Stomach smooth muscle (tissue), 2 donors: ENCODE data around the gene RSAD1.
A peak's percentile ranks its signal among the peaks of the same experiment; 100 is the strongest.

Experiments used
- H3K27ac ChIP-seq: one replicate; pipeline ENCODE4 v1.7.0; 2013; ENCODE audit warnings: mild to moderate bottlenecking, low read length, inconsistent platforms
- H3K27me3 ChIP-seq, 2 donors: one replicate each; pipeline ENCODE4 v1.7.0; 2013; ENCODE audit warnings: low read length in 2 of 2; ENCODE audit not compliant: insufficient read depth in 2 of 2, control insufficient read depth in 1 of 2
- H3K36me3 ChIP-seq, 2 donors: one replicate each; pipeline ENCODE4 v1.7.0; 2013; ENCODE audit warnings: low read length in 2 of 2; ENCODE audit not compliant: control insufficient read depth in 2 of 2, insufficient read depth in 2 of 2
- H3K4me1 ChIP-seq: one replicate; pipeline ENCODE4 v1.7.0; 2013; ENCODE audit warnings: low read length; ENCODE audit not compliant: control insufficient read depth, insufficient read depth
- H3K4me3 ChIP-seq, 2 donors: one replicate each; pipeline ENCODE4 v1.7.0; 2013; ENCODE audit warnings: low read length in 2 of 2
- H3K9ac ChIP-seq, 2 donors: one replicate each; pipeline ENCODE4 v1.7.0; 2013; ENCODE audit warnings: low read length in 2 of 2, mild to moderate bottlenecking in 1 of 2
- H3K9me3 ChIP-seq, 2 donors: one replicate each; pipeline ENCODE4 v1.7.0; 2013; ENCODE audit warnings: low read length in 2 of 2; ENCODE audit not compliant: control insufficient read depth in 2 of 2
- donor health status: healthy.
- donor health status: Pancreatic carcinoma.

Gene RSAD1

DNA sequence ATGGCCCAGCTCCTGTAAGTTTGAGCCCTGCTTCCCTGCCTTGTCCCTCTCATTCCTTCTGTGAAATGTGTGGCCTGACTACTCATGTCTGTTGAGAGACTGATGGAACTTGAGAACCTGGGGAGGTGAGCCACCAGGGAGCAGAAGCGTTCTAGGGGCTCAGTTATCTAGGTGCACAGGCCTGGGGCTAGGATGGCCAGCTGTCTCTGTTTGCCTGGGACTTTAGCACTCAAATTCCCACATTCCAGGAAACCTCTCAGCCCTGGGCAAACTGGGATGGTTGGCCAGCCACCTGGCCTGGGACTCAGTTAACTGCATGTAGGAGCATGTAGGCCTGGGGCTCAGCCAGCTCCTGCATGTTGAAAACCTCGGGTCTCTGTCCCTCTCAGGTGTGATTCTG, 44.5 kb downstream of the RSAD1 start:
- Histone ChIP-seq H3K27me3 (no peaks in the 10 kb centered on the region), H3K9ac (no peak overlapping the region), H3K4me3 (no peak overlapping the region), H3K36me3 (no peaks in the 10 kb centered on the region), H3K27ac (no peak overlapping the region), H3K9me3 (no peaks in the 10 kb centered on the region), H3K4me1 (no peaks in the 10 kb centered on the region)

DNA sequence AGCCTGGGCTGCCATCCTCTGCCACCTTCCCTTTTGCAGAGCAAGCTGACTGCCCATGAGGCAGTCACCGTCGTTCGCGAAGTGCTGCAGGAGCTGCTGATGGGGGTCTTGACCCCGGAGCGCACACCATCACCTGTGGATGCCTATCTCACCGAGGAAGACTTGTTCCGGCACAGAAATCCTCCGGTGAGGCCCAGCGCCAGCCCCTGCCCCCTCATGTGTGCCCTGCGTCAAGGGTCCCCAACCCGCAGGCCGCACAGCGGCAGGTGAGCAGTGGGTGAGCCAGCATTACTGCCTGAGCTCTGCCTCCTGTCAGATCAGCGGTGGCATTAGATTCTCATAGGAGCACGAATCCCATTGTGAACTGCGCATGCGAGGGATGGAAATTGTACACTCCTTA, 46.2 kb downstream of the RSAD1 start:
- H3K36me3 ChIP-seq, result no peaks in the 10 kb centered on the region
- H3K27ac ChIP-seq, result no peak overlapping the region
- H3K9ac ChIP-seq, result no peak overlapping the region
- H3K27me3 ChIP-seq, result peaks cover 1 to 6% of the 10 kb centered on the region in 2 donors
- no peaks in the 10 kb centered on the region for H3K4me1 ChIP-seq
- no peaks in the 10 kb centered on the region for H3K9me3 ChIP-seq
- no peak overlapping the region for H3K4me3 ChIP-seq

- H3K9ac ChIP-seq, result no peak overlapping the region
- H3K27ac ChIP-seq, result no peak overlapping the region
- H3K9me3 ChIP-seq, result no peaks in the 10 kb centered on the region
- peaks cover 18 to 21% of the 10 kb centered on the region in 2 donors for H3K27me3 ChIP-seq
- H3K4me3 ChIP-seq, result no peak overlapping the region
- no peaks in the 10 kb centered on the region for H3K36me3 ChIP-seq
- no peaks in the 10 kb centered on the region for H3K4me1 ChIP-seq
Measured at GRCh38 chr17:50527155-50527762, 48.6 kb downstream of the RSAD1 start.

- Histone ChIP-seq H3K4me3 (no peak overlapping the region), H3K36me3 (no peaks in the 10 kb centered on the region), H3K4me1 (peaks cover 5% of the 10 kb centered on the region), H3K9me3 (no peaks in the 10 kb centered on the region), H3K9ac (no peak overlapping the region), H3K27me3 (peaks cover 24 to 29% of the 10 kb centered on the region in 2 donors), H3K27ac (no peak overlapping the region)
Measured at GRCh38 chr17:50527949-50528474, 49.4 kb downstream of the RSAD1 start.

- H3K27me3 ChIP-seq, result peaks cover 31 to 45% of the 10 kb centered on the region in 2 donors
Measured at GRCh38 chr17:50529849-50530248, 51.2 kb downstream of the RSAD1 start.

DNA sequence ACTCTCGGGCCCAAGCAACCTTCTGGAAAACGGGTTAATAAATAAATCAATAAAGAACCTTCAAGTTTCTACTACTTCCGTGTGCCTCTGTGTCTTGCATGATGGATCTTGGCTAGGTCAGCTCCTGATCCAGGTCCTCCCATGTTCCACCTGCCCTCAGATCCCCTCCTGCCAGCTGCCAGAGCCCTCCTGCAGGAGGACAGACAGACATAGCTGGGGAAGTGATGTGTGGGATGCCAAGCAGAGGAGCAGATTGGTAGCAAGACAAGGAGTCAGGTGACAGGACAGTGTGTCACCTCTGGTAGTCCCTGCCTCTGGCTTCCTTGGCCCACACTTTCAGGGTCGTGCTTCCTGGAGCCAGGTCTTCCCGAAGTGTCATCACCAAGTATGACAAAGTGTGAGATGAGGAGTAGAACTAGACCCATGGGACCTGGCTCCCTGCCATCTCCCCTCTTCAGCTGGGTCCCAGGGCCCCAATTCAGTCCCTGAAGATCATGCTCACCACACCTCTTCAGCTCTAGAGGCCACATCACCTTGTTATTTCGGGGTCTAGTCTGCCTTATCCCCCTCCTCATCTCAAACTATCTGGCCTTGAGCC, 52.9 kb downstream of the RSAD1 start:
- no peak overlapping the region for H3K27ac ChIP-seq
- peaks cover 17% of the 10 kb centered on the region for H3K4me1 ChIP-seq
- no peaks in the 10 kb centered on the region for H3K9me3 ChIP-seq
- peaks cover 33 to 48% of the 10 kb centered on the region in 2 donors for H3K27me3 ChIP-seq
- no peak overlapping the region for H3K4me3 ChIP-seq
- H3K36me3 ChIP-seq, result no peaks in the 10 kb centered on the region
- no peak overlapping the region for H3K9ac ChIP-seq

More at GRCh38 chr17:50529849-50530248, 51.2 kb downstream of the RSAD1 start:
- Histone ChIP-seq H3K27ac (no peak overlapping the region), H3K9me3 (no peaks in the 10 kb centered on the region), H3K4me3 (no peak overlapping the region), H3K4me1 (peaks cover 17% of the 10 kb centered on the region), H3K9ac (no peak overlapping the region), H3K36me3 (no peaks in the 10 kb centered on the region)

- no peaks in the 10 kb centered on the region for H3K36me3 ChIP-seq
- peaks cover 17% of the 10 kb centered on the region for H3K4me1 ChIP-seq
- H3K4me3 ChIP-seq, result peak within 1 kb of the TSS in 1 of 2 donors; percentile 15
- no peaks in the 10 kb centered on the region for H3K9me3 ChIP-seq
- H3K27me3 ChIP-seq, result peaks cover 33 to 48% of the 10 kb centered on the region in 2 donors
- H3K9ac ChIP-seq, result no peak within 1 kb of the TSS
- no peak within 1 kb of the TSS for H3K27ac ChIP-seq
Measured at GRCh38 chr17:50532452-50533024, 53.9 kb downstream of the RSAD1 start, which contains the start of gene EPN3. EPN3 (plus strand) TSS chr17:50532735; CDS start chr17:50536557, 3,822 bp downstream.

DNA sequence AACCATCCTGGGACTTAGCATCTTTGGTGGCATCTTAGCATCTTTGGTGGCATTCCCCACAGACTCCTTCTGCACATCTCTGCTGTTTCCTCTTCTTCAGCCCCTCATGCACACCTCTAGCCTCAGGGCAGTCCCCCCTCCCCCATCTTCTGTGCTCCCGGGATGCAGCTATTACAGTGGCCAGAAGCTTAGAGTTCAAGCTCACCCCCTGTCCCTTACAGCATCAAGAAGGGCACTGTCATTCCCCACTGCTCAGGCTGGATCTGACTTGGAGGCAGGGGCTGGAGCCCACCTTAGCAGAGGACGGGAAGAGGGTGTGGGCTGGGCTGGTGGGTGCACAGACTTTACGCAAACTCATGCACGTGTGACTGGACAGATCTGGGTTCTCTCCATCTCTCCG, 54.5 kb downstream of the RSAD1 start:
- no peak overlapping the region for H3K27ac ChIP-seq
- no peaks in the 10 kb centered on the region for H3K36me3 ChIP-seq
- peaks cover 33 to 48% of the 10 kb centered on the region in 2 donors for H3K27me3 ChIP-seq
- no peaks in the 10 kb centered on the region for H3K9me3 ChIP-seq
- peaks cover 17% of the 10 kb centered on the region for H3K4me1 ChIP-seq
- H3K4me3 ChIP-seq, result peak overlapping the region in 1 of 2 donors; percentile 15
- H3K9ac ChIP-seq, result no peak overlapping the region

GRCh38 chr17:50533720-50534148, 55.1 kb downstream of the RSAD1 start:
- Histone ChIP-seq H3K27ac (no peak overlapping the region), H3K9me3 (no peaks in the 10 kb centered on the region), H3K9ac (no peak overlapping the region), H3K27me3 (peaks cover 33 to 48% of the 10 kb centered on the region in 2 donors), H3K4me3 (peak overlapping the region in 1 of 2 donors; percentile 15), H3K36me3 (no peaks in the 10 kb centered on the region), H3K4me1 (peaks cover 17% of the 10 kb centered on the region)

DNA sequence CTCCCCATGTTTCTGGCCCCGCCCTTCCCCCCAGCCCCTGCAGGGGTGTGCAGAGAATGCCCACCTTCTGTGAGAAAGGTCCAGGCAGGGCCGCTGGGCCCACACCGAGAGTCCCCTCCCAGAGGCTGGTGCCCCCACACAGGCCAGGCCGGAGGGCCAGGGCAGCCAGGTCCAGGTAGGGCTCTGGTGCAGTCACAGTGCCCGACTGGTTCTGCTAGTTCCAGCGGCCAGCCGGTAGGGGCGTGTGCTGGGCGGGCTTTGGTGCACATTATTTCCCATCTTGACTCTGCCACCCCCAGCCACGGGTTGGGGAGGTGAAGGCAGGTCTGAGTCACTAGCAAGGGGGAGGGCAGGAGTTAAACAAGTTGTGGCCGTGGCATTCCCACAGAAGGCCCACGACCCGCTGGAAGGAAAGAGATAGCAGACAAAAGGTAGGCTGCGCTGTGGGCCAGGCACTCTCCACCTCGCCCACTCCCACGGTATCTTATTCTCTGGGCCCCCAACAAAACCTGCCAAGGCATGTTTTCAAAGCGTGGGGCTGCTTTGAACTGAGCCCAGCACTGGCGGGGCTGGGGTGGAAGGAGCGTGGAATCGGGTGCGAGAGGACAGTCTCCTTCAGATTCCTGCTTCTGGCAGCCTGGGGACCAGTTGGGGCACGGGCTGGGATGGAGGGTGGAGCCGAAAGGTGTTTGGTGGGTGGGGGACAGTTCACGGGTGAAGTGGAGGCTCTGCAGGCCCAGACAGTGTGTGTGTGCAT, 55.7 kb downstream of the RSAD1 start:
- Histone ChIP-seq H3K9me3 (no peaks in the 10 kb centered on the region), H3K4me1 (peaks cover 17% of the 10 kb centered on the region), H3K27me3 (peaks cover 31 to 48% of the 10 kb centered on the region in 2 donors), H3K4me3 (no peak overlapping the region), H3K36me3 (no peaks in the 10 kb centered on the region), H3K27ac (no peak overlapping the region), H3K9ac (no peak overlapping the region)
